Limb (tissue), 2 donors: ENCODE data around the gene DIAPH2.

ENCODE experiments used
- DNase-seq, 2 donors: peaks; one replicate each; pipeline ENCODE4 v3.0.0-alpha.2; 2016; ENCODE audit errors: extremely low spot score in 2 of 2

The DIAPH2 gene

GRCh38 chrX:97045470-97045869 is 360.8 kb downstream of the DIAPH2 start:
- no peak for DNase-seq

- DNase-seq: no peak
These were observed 362.2 kb downstream of the DIAPH2 start for GRCh38 chrX:97046867-97047266.

- no peak for DNase-seq
These were observed 365.8 kb downstream of the DIAPH2 start for GRCh38 chrX:97050392-97050791.

- no peak for DNase-seq
These were observed 372.8 kb downstream of the DIAPH2 start for GRCh38 chrX:97057349-97057909.

GRCh38 chrX:97060020-97060419 is 375.4 kb downstream of the DIAPH2 start:
- DNase-seq: no peak

GRCh38 chrX:97065066-97065465 is 380.4 kb downstream of the DIAPH2 start:
- no peak for DNase-seq

- DNase-seq: no peak
These were observed 381.3 kb downstream of the DIAPH2 start for GRCh38 chrX:97065973-97066372.

GRCh38 chrX:97066381-97066780 is 381.7 kb downstream of the DIAPH2 start:
- no peak for DNase-seq

GRCh38 chrX:97070346-97070745 is 385.7 kb downstream of the DIAPH2 start:
- no peak for DNase-seq

- DNase-seq: no peak
These were observed 389.8 kb downstream of the DIAPH2 start for GRCh38 chrX:97074400-97074799.

- no peak for DNase-seq
These were observed 404.5 kb downstream of the DIAPH2 start for GRCh38 chrX:97089116-97089515.

GRCh38 chrX:97096385-97096784 is 411.7 kb downstream of the DIAPH2 start:
- no peak for DNase-seq

GRCh38 chrX:97102938-97103337 is 418.3 kb downstream of the DIAPH2 start:
- no peak for DNase-seq

GRCh38 chrX:97109730-97110129 is 425.1 kb downstream of the DIAPH2 start:
- DNase-seq: no peak

- no peak for DNase-seq
These were observed 432.9 kb downstream of the DIAPH2 start for GRCh38 chrX:97117572-97117971.

- no peak for DNase-seq
These were observed 434.9 kb downstream of the DIAPH2 start for GRCh38 chrX:97119474-97120109.

- no peak for DNase-seq
These were observed 438.4 kb downstream of the DIAPH2 start for GRCh38 chrX:97123001-97123400.

- DNase-seq: peak in 1 of 2 donors; percentile 1
These were observed 441.4 kb downstream of the DIAPH2 start for GRCh38 chrX:97126020-97126419.

GRCh38 chrX:97132664-97133415 is 448.2 kb downstream of the DIAPH2 start:
- DNase-seq: no peak

- no peak for DNase-seq
These were observed 461.3 kb downstream of the DIAPH2 start for GRCh38 chrX:97145934-97146333.

- DNase-seq: no peak
These were observed 471.2 kb downstream of the DIAPH2 start for GRCh38 chrX:97155816-97156215.

- no peak for DNase-seq
These were observed 473.6 kb downstream of the DIAPH2 start for GRCh38 chrX:97158269-97158668.
